GM21717 (cell line): ENCODE measurements around the gene RIPOR3.
"Not testable (repeated sequence)": the region's sequence is repeated elsewhere in the genome, so short reads cannot be mapped to it uniquely, and the experiment has no call there.

Source experiments
- ATAC-seq: cut with Tn5 transposase; IDR thresholded peaks from one replicate; pipeline ENCODE4 v1.9.1; 2021; ENCODE audit warnings: mild to moderate bottlenecking, moderate library complexity; ENCODE audit not compliant: unreplicated experiment

The RIPOR3 gene

GRCh38 chr20:50560867-50561266, 130.5 kb downstream of the RIPOR3 start:
- ATAC-seq: no peak

GRCh38 chr20:50559856-50560638, 131.3 kb downstream of the RIPOR3 start:
- no peak for ATAC-seq

- ATAC-seq: no peak
Measured at GRCh38 chr20:50559149-50559548, 132.2 kb downstream of the RIPOR3 start.

GRCh38 chr20:50558483-50558925, 132.8 kb downstream of the RIPOR3 start:
- ATAC-seq: no peak

GRCh38 chr20:50557549-50558134, 133.7 kb downstream of the RIPOR3 start:
- ATAC-seq: no peak

- ATAC-seq: no peak
Measured at GRCh38 chr20:50555662-50556061, 135.7 kb downstream of the RIPOR3 start.

- ATAC-seq: no peak
Measured at GRCh38 chr20:50554694-50555579, 136.4 kb downstream of the RIPOR3 start.

GRCh38 chr20:50552979-50553378, 138.4 kb downstream of the RIPOR3 start:
- no peak for ATAC-seq

GRCh38 chr20:50551288-50551687, 140.1 kb downstream of the RIPOR3 start:
- no peak for ATAC-seq

GRCh38 chr20:50550531-50550930, 140.8 kb downstream of the RIPOR3 start:
- no peak for ATAC-seq

- no peak for ATAC-seq
Measured at GRCh38 chr20:50548396-50548795, 142.9 kb downstream of the RIPOR3 start.

GRCh38 chr20:50547964-50548363, 143.4 kb downstream of the RIPOR3 start:
- no peak for ATAC-seq

GRCh38 chr20:50546729-50547314, 144.5 kb downstream of the RIPOR3 start:
- ATAC-seq: no peak

- no peak for ATAC-seq
Measured at GRCh38 chr20:50545126-50545525, 146.2 kb downstream of the RIPOR3 start.

- ATAC-seq: no peak
Measured at GRCh38 chr20:50543326-50543725, 148.0 kb downstream of the RIPOR3 start.

GRCh38 chr20:50541606-50542041, 149.7 kb downstream of the RIPOR3 start:
- ATAC-seq: peak; percentile 43

- peak; percentile 11 for ATAC-seq
Measured at GRCh38 chr20:50540620-50541605, 150.4 kb downstream of the RIPOR3 start.

- ATAC-seq: not testable (repeated sequence)
Measured at GRCh38 chr20:50539798-50540197, 151.5 kb downstream of the RIPOR3 start.

- ATAC-seq: no peak
Measured at GRCh38 chr20:50538276-50538675, 153.1 kb downstream of the RIPOR3 start.
